ENCODE data around the gene CD53.

DNA sequence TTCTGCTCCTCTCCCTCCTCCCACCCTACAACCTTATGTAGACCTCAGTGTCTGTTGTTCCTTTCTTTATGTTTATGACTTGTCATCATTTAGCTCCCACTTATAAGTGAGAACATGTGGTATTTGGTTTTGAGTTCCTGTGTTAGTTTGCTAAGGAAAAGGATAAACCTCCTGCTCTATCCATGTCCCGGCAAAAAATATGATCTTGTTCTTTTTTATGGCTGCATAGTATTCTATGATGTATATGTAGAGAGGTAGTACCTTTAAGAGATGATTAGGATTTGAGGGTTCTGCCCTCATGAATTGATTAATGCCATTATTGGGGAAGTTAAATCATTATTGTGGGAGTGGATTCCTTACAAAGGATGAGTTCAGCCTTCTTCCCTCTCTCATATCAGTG is 49.0 kb downstream of the CD53 start:
- TF ChIP-seq, protein P1, sequence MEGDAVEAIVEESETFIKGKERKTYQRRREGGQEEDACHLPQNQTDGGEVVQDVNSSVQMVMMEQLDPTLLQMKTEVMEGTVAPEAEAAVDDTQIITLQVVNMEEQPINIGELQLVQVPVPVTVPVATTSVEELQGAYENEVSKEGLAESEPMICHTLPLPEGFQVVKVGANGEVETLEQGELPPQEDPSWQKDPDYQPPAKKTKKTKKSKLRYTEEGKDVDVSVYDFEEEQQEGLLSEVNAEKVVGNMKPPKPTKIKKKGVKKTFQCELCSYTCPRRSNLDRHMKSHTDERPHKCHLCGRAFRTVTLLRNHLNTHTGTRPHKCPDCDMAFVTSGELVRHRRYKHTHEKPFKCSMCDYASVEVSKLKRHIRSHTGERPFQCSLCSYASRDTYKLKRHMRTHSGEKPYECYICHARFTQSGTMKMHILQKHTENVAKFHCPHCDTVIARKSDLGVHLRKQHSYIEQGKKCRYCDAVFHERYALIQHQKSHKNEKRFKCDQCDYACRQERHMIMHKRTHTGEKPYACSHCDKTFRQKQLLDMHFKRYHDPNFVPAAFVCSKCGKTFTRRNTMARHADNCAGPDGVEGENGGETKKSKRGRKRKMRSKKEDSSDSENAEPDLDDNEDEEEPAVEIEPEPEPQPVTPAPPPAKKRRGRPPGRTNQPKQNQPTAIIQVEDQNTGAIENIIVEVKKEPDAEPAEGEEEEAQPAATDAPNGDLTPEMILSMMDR (IDR thresholded peaks at IDR 0.05; ENCODE audit: low read depth, low read length, missing input control): no peak
- TF ChIP-seq JUND (IDR thresholded peaks at IDR 0.05) (no peak), TAF1 (conservative IDR thresholded peaks at IDR 0.05) (no peak), EGR1 (IDR thresholded peaks at IDR 0.05; ENCODE audit: low read depth in 2 of 2) (no peak), RXRA (IDR thresholded peaks at IDR 0.05) (no peak), RAD21 (IDR thresholded peaks at IDR 0.05) (no peak), YY1 (IDR thresholded peaks at IDR 0.05) (no peak)
- TF ChIP-seq, protein P2, sequence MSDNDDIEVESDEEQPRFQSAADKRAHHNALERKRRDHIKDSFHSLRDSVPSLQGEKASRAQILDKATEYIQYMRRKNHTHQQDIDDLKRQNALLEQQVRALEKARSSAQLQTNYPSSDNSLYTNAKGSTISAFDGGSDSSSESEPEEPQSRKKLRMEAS (IDR thresholded peaks at IDR 0.05): no peak
- TF ChIP-seq, protein P3, sequence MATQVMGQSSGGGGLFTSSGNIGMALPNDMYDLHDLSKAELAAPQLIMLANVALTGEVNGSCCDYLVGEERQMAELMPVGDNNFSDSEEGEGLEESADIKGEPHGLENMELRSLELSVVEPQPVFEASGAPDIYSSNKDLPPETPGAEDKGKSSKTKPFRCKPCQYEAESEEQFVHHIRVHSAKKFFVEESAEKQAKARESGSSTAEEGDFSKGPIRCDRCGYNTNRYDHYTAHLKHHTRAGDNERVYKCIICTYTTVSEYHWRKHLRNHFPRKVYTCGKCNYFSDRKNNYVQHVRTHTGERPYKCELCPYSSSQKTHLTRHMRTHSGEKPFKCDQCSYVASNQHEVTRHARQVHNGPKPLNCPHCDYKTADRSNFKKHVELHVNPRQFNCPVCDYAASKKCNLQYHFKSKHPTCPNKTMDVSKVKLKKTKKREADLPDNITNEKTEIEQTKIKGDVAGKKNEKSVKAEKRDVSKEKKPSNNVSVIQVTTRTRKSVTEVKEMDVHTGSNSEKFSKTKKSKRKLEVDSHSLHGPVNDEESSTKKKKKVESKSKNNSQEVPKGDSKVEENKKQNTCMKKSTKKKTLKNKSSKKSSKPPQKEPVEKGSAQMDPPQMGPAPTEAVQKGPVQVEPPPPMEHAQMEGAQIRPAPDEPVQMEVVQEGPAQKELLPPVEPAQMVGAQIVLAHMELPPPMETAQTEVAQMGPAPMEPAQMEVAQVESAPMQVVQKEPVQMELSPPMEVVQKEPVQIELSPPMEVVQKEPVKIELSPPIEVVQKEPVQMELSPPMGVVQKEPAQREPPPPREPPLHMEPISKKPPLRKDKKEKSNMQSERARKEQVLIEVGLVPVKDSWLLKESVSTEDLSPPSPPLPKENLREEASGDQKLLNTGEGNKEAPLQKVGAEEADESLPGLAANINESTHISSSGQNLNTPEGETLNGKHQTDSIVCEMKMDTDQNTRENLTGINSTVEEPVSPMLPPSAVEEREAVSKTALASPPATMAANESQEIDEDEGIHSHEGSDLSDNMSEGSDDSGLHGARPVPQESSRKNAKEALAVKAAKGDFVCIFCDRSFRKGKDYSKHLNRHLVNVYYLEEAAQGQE (IDR thresholded peaks at IDR 0.05): no peak
- TF ChIP-seq, protein P4, sequence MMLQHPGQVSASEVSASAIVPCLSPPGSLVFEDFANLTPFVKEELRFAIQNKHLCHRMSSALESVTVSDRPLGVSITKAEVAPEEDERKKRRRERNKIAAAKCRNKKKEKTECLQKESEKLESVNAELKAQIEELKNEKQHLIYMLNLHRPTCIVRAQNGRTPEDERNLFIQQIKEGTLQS (IDR thresholded peaks at IDR 0.05): no peak
